ENCODE results near the gene FBXO21. TPM values are rescaled to one million over a fixed set of nuclear protein-coding genes. Genes with fewer than 3 reads are reported as not detected.
"Not testable (repeated sequence)": the region's sequence is repeated elsewhere in the genome, so short reads cannot be mapped to it uniquely, and the experiment has no call there.

Gene FBXO21
- total and polyA plus RNA-seq, 8 donors = 7.4 to 494 (median 32.2) TPM

DNA sequence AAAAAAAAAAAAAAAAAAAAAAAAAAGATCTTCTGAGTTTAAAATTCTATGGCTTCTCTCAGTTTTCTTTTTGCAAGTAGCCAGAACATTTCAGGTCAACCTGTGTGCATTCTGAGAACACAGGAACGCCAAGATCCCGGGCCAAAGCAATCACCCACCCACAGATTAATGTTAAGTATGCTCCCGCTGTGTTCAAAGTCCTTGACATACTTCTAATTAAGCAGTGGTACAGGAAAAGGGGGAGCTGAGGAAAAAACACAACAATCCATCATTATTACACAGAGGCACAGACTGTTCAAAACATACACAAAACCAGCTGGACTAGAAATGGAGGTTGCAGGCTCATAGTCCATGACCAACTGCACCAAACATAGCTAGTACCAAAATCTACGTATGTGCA lies 2.8 kb downstream of the FBXO21 start:
- Histone ChIP-seq H3K36me3 (peaks cover 32 to 47% (median 46%) of the 10 kb centered on the region in 4 donors), H3K4me3 (no peak overlapping the region), H3K27me3 (no peaks in the 10 kb centered on the region), H3K27ac (peak overlapping the region in 3 of 5 donors; percentile 1 to 19 (median 14)), H3K9me3 (no peaks in the 10 kb centered on the region), H3K4me1 (peaks cover 15 to 35% (median 26%) of the 10 kb centered on the region in 4 donors)
- intact Hi-C loops (cut with DNase I; ENCODE audit: low total_unique reads) = no loop called here
- peak in 1 of 2 donors; percentile 54 for DNase-seq
- TF ChIP-seq POLR2AphosphoS5 (IDR thresholded peaks at IDR 0.05) (no peak), EP300 (IDR thresholded peaks at IDR 0.05) (no peak), POLR2A (IDR thresholded peaks at IDR 0.05) (no peak)
- TF ChIP-seq, protein P1, sequence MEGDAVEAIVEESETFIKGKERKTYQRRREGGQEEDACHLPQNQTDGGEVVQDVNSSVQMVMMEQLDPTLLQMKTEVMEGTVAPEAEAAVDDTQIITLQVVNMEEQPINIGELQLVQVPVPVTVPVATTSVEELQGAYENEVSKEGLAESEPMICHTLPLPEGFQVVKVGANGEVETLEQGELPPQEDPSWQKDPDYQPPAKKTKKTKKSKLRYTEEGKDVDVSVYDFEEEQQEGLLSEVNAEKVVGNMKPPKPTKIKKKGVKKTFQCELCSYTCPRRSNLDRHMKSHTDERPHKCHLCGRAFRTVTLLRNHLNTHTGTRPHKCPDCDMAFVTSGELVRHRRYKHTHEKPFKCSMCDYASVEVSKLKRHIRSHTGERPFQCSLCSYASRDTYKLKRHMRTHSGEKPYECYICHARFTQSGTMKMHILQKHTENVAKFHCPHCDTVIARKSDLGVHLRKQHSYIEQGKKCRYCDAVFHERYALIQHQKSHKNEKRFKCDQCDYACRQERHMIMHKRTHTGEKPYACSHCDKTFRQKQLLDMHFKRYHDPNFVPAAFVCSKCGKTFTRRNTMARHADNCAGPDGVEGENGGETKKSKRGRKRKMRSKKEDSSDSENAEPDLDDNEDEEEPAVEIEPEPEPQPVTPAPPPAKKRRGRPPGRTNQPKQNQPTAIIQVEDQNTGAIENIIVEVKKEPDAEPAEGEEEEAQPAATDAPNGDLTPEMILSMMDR (IDR thresholded peaks at IDR 0.05) = no peak
- 15 to 35% (median 26%) methylated on average over 4 of the region's 4 CpGs for WGBS, 5 donors

DNA sequence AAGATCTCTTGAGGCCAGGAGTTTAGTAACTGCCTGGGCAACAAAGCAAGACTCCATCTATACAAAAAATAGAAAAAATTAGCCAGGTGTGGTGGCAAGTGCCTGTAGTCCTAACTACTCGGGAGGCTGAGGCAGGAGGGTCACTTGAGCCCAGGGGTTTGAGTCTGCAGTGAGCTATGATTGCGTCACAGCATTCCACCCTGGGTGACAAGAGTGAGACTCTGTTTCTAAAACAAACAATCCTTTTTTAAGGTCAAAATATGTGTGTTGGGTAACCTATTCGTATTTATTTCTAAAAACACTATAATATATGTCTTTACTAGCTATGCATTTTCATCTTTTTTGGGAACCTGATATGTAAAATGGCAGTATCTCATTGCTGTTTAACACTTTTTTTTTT lies 7.4 kb downstream of the FBXO21 start:
- 95 to 100% (median 98%) methylated on average over 3 of the region's 3 CpGs for WGBS, 5 donors
- TF ChIP-seq, protein P1 (IDR thresholded peaks at IDR 0.05) = no peak
- TF ChIP-seq POLR2A (IDR thresholded peaks at IDR 0.05) (no peak), EP300 (IDR thresholded peaks at IDR 0.05) (no peak), POLR2AphosphoS5 (IDR thresholded peaks at IDR 0.05) (no peak)
- Histone ChIP-seq H3K4me1 (peaks cover 3 to 10% (median 7%) of the 10 kb centered on the region in 4 donors), H3K9me3 (peaks cover 0 to 7% (median 0%) of the 10 kb centered on the region in 4 donors), H3K27ac (no peak overlapping the region), H3K27me3 (no peaks in the 10 kb centered on the region), H3K4me3 (no peak overlapping the region), H3K36me3 (peaks cover 48 to 91% (median 90%) of the 10 kb centered on the region in 4 donors)
- DNase-seq = no peak
- intact Hi-C loops (cut with DNase I; ENCODE audit: low total_unique reads) = no loop called here

DNA sequence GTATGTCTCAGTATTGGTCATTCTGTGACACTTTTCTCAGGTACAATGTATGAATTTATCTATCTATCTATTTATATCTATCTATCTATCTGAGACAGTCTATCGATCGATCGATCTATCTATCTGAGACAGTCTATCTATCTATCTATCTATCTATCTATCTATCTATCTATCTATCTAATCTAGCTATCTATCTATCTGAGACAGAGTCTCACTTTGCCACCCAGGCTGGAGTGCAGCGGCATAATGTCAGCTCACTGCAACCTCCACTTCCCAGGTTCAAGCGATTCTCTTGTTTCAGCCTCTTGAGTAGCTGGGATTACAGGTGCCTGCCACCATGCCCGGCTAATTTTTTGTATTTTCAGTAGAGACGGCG lies 8.8 kb downstream of the FBXO21 start:
- H3K4me1 ChIP-seq; H3K9me3 ChIP-seq; intact Hi-C loops (cut with DNase I; ENCODE audit: low total_unique reads); DNase-seq; H3K4me3 ChIP-seq; H3K27ac ChIP-seq; H3K27me3 ChIP-seq: not testable (repeated sequence)
- H3K36me3 ChIP-seq = peaks cover 49 to 100% (median 98%) of the 10 kb centered on the region in 4 donors
- 86 to 98% (median 93%) methylated on average over 8 of the region's 8 CpGs for WGBS, 5 donors

DNA sequence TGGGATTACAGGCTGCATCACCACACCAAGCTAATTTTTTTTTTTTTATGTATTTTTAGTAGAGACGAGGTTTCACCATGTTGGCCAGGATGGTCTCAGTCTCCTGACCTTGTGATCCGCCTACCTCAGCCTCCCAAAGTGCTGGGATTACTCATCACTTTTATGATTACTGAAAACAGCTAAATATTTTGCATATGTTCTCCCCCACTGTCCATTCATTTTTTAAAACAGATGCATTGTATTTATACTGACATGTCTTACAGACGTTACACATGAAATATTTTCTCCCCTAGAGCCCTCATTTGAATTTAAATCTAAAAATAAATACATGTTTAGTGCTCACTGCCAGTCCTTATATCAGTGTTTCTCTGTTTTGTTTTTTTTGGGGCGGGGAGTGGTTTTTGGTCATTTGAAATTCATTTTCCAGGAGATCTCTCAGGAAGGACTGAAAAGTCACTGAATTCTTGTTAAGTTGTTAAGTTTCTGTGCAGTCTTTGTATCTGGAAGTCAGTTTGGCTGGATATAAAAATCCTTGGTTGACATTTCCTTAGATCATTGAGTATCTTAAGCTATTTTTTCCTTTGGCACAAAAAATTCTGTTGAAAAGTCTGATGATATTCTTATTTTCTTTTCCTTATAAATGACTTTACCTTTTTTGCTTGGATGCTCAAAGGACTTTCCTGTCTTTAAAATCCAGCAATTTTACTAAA lies 9.4 kb downstream of the FBXO21 start:
- peaks cover 0 to 7% (median 0%) of the 10 kb centered on the region in 4 donors for H3K9me3 ChIP-seq
- peaks cover 51 to 100% (median 98%) of the 10 kb centered on the region in 4 donors for H3K36me3 ChIP-seq
- no peak for DNase-seq
- intact Hi-C loops (cut with DNase I; ENCODE audit: low total_unique reads) = no loop called here
- H3K27me3 ChIP-seq = no peaks in the 10 kb centered on the region
- TF ChIP-seq POLR2AphosphoS5 (IDR thresholded peaks at IDR 0.05) = no peak
- TF ChIP-seq POLR2A (IDR thresholded peaks at IDR 0.05) = no peak
- TF ChIP-seq EP300 (IDR thresholded peaks at IDR 0.05) = no peak
- TF ChIP-seq, protein P1 (IDR thresholded peaks at IDR 0.05) = no peak
- no peaks in the 10 kb centered on the region for H3K4me1 ChIP-seq
- 71 to 96% (median 84%) methylated on average over 4 of the region's 4 CpGs for WGBS, 5 donors
- H3K27ac ChIP-seq = no peak overlapping the region
- H3K4me3 ChIP-seq = no peak overlapping the region

DNA sequence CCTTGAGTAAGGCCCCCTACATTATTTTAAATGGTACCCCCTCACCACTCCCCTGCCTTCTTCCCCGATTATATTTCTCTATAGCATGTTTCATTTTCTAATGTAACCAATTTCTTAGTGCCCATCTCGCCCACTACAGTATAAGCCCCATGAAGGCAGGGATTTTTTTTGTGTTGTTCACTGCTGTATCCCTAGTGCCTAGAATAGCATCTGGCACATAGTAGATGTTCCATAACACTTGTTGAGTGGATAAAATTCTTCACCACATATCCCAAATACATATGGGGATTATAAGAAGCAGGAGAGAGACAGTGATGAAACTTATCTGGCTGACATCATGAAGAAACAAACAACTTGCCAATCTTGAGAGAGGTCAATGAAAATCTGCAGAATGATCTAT lies 11.5 kb downstream of the FBXO21 start:
- intact Hi-C loops (cut with DNase I; ENCODE audit: low total_unique reads) = no loop called here
- H3K27me3 ChIP-seq = no peaks in the 10 kb centered on the region
- H3K4me3 ChIP-seq = no peak overlapping the region
- H3K27ac ChIP-seq = no peak overlapping the region
- H3K4me1 ChIP-seq = no peaks in the 10 kb centered on the region
- H3K36me3 ChIP-seq = peaks cover 44 to 100% (median 98%) of the 10 kb centered on the region in 4 donors
- 87 to 96% (median 95%) methylated on average over 2 of the region's 2 CpGs for WGBS, 5 donors
- peaks cover 0 to 7% (median 0%) of the 10 kb centered on the region in 4 donors for H3K9me3 ChIP-seq
- TF ChIP-seq POLR2AphosphoS5 (IDR thresholded peaks at IDR 0.05) (no peak), EP300 (IDR thresholded peaks at IDR 0.05) (no peak), POLR2A (IDR thresholded peaks at IDR 0.05) (no peak)
- TF ChIP-seq, protein P1 (IDR thresholded peaks at IDR 0.05) = no peak
- no peak for DNase-seq

All from stomach (tissue), 9 donors.